H1 (cell line): ENCODE results near the gene DDR2. TPM values are rescaled to one million over a fixed set of nuclear protein-coding genes. Genes with fewer than 3 reads are reported as not detected.

Source experiments
- CBX5 ChIP-seq: fragments of 300-800, 300-1000 bp; sonication (generic); IDR thresholded peaks from 2 replicates; pipeline ENCODE4 v1.7.1; 2016; ENCODE audit warnings: antibody characterized with exemption, low read length, low read depth
- CBX8 ChIP-seq: fragments of 300-800, 300-1000 bp; sonication (generic); IDR thresholded peaks from 2 replicates; pipeline ENCODE4 v1.7.1; 2016; ENCODE audit warnings: low read depth, low read length, borderline replicate concordance
- CHD2 ChIP-seq: IDR thresholded peaks from 2 replicates; pipeline ENCODE4 v1.6.1; 2012; ENCODE audit warnings: low read length, improper control_type of control experiment
- CHD7 ChIP-seq: fragments of 300-600 bp; sonication (generic); IDR thresholded peaks from 2 replicates; pipeline ENCODE4 v1.7.1; 2012; ENCODE audit warnings: low read length, moderate library complexity, mild to moderate bottlenecking, inconsistent platforms; ENCODE audit not compliant: insufficient replicate concordance
- GABPA ChIP-seq: IDR thresholded peaks from 2 replicates; pipeline ENCODE4 v1.6.1; 2011; ENCODE audit warnings: mild to moderate bottlenecking, low read length, moderate library complexity, borderline replicate concordance; ENCODE audit not compliant: insufficient read depth
- POU5F1 ChIP-seq: IDR thresholded peaks from 2 replicates; pipeline ENCODE4 v1.6.1; 2011; ENCODE audit warnings: low read depth, mild to moderate bottlenecking, low read length, moderate library complexity
- RBBP5 ChIP-seq: IDR thresholded peaks from 2 replicates; pipeline ENCODE4 v1.7.1; 2012; ENCODE audit warnings: low read depth, mild to moderate bottlenecking, inconsistent platforms, low read length, moderate library complexity, borderline replicate concordance
- RFX5 ChIP-seq: IDR thresholded peaks from 2 replicates; pipeline ENCODE4 v1.6.1; 2011; ENCODE audit warnings: low read depth, low read length, improper control_type of control experiment, borderline replicate concordance
- RNF2 ChIP-seq: fragments of 200-900, 300-1000 bp; sonication (generic); IDR thresholded peaks from 2 replicates; pipeline ENCODE4 v1.7.1; 2016; ENCODE audit warnings: borderline replicate concordance, low read depth, mild to moderate bottlenecking, antibody characterized with exemption, low read length; ENCODE audit not compliant: poor library complexity, severe bottlenecking; ENCODE audit errors: missing control alignments
- SIRT6 ChIP-seq: IDR thresholded peaks from one replicate; pipeline ENCODE4 v1.7.1; 2012; ENCODE audit warnings: low read length, inconsistent platforms
- SRF ChIP-seq: IDR thresholded peaks from 2 replicates; pipeline ENCODE4 v1.6.1; 2011; ENCODE audit warnings: mild to moderate bottlenecking, low read depth, low read length, moderate library complexity
- YY1 ChIP-seq: IDR thresholded peaks from 2 replicates; pipeline ENCODE4 v1.6.1; 2011; ENCODE audit warnings: low read depth, mild to moderate bottlenecking, low read length
- polyA plus RNA-seq, 7 experiments: library from polyadenylated mRNA; depleted of rRNA in 3 of 7; stranded (reverse) in 5 of 7; unstranded in 2 of 7; fragments of >200 nt in 5 of 7; fragments of 200-250 nt in 2 of 7; gene quantifications; 1 replicate in 5 of 7; 2 replicates in 1 of 7; 4 replicates in 1 of 7; pipeline versions ENCODE4 v1.2.1 to v1.2.3, GENCODE V29; 2011 to 2013; ENCODE audit warnings: missing spikeins in 2 of 7, mixed read lengths in 2 of 7
- total RNA-seq: library from RNA; stranded (reverse); fragmentation: NEBNext Ultra II Directional; extraction: Animal tissue kit (Norgen Biotek cat#: 25700); gene quantifications from 2 replicates; pipeline ENCODE4 v1.2.1, GENCODE V29; 2021

DDR2 gene
- total and polyA plus RNA-seq, 2 of the 8 experiments (the other 6 are each of a cell fraction or from before 2014, with no cell fraction given): 1.00 to 2.1 TPM

- TF ChIP-seq CHD7 (no peak), GABPA (no peak), CHD2 (no peak), CBX5 (no peak), RFX5 (no peak), RBBP5 (no peak), POU5F1 (no peak), SIRT6 (no peak), YY1 (no peak), RNF2 (no peak), SRF (no peak), CBX8 (no peak)
These were observed 23.0 kb upstream of the DDR2 start (continued) for GRCh38 chr1:162609306-162609705.
